Naive thymus-derived CD8-positive, alpha-beta T cell (primary cell): ENCODE results near the gene NKX6-1. TPM values are rescaled to one million over a fixed set of nuclear protein-coding genes. Genes with fewer than 3 reads are reported as not detected.
A peak's percentile ranks its signal among the peaks of the same experiment; 100 is the strongest.

ENCODE experiments used
- ATAC-seq, 2 donors: fragments of 150-1000 bp; cut with Tn5 transposase in 1 of 2; sonication (Bioruptor Pico), chemical (Tn5 transposase) in 1 of 2; 1 replicate in 1 of 2; 2 replicates in 1 of 2; pipeline ENCODE4 v1.10.0; 2021; ENCODE audit warnings: mild to moderate bottlenecking in 2 of 2, moderate library complexity in 2 of 2
- POLR2A ChIA-PET: fragments of 350-600 bp; sonication (Branson Sonifier 250); formaldehyde crosslinking; loops from one replicate; lab custom pipeline; 2021; ENCODE audit warnings: antibody characterized with exemption; lab: Charles Lee
- DNase-seq, 10 donors: peaks; one replicate each; pipeline versions ENCODE4 v3.0.0 to v3.0.0-alpha.2; 2020 to 2022
- H3K27ac Mint-ChIP-seq, 10 donors: one replicate each; pipeline ENCODE4 v1.8.0; 2020 to 2022; ENCODE audit warnings: mild to moderate bottlenecking in 10 of 10, mixed read lengths in 10 of 10, moderate library complexity in 4 of 10, inconsistent platforms in 1 of 10
- H3K27me3 Mint-ChIP-seq, 5 donors: one replicate each; pipeline ENCODE4 v1.8.0; 2021 to 2022; ENCODE audit warnings: mixed read lengths in 5 of 5
- H3K36me3 Mint-ChIP-seq, 3 donors: one replicate each; pipeline ENCODE4 v1.8.0; 2020 to 2022; ENCODE audit warnings: mixed read lengths in 3 of 3, mild to moderate bottlenecking in 2 of 3, inconsistent platforms in 1 of 3
- H3K4me1 Mint-ChIP-seq, 4 donors: one replicate each; pipeline ENCODE4 v1.8.0; 2021 to 2022; ENCODE audit warnings: mixed read lengths in 4 of 4
- H3K4me3 Mint-ChIP-seq, 10 donors: one replicate each; pipeline ENCODE4 v1.8.0; 2020 to 2022; ENCODE audit warnings: mild to moderate bottlenecking in 10 of 10, mixed read lengths in 10 of 10, moderate library complexity in 6 of 10, inconsistent platforms in 1 of 10
- H3K9me3 Mint-ChIP-seq, 9 donors: one replicate each; pipeline ENCODE4 v1.8.0; 2020 to 2022; ENCODE audit warnings: mixed read lengths in 9 of 9, mild to moderate bottlenecking in 3 of 9, inconsistent platforms in 1 of 9, moderate library complexity in 1 of 9
- polyA plus RNA-seq, 3 donors: library from polyadenylated mRNA; unstranded; fragments of 300-500 nt; fragmentation: Illumina TruSeq; gene quantifications; one replicate each; pipeline ENCODE4 v1.2.3, GENCODE V29; 2021
- total RNA-seq, 8 experiments: library from RNA in 2 of 8; stranded (reverse) in 2 of 8; gene quantifications; one replicate each; pipeline ENCODE4 v1.2.3 and lab custom pipeline; 2021 to 2026

NKX6-1 gene
- total and polyA plus RNA-seq, 5 experiments from 2014 or later, result not detected

GRCh38 chr4:84496706-84497503 lies 2.2 kb downstream of the NKX6-1 start:
- H3K27ac Mint-ChIP-seq, result peak overlapping the region in 3 of 10 donors; percentile 13 to 87 (median 52)
- no peak for ATAC-seq
- H3K9me3 Mint-ChIP-seq, result peaks cover 0 to 57% (median 14%) of the 10 kb centered on the region in 9 donors

GRCh38 chr4:84496331-84496705 lies 2.8 kb downstream of the NKX6-1 start:
- peak overlapping the region in 5 of 10 donors; percentile 32 to 84 (median 58) for H3K4me3 Mint-ChIP-seq

More at GRCh38 chr4:84496706-84497503, 2.2 kb downstream of the NKX6-1 start:
- H3K4me3 Mint-ChIP-seq, result peak overlapping the region; percentile 32 to 84 (median 60)
- DNase-seq, result peak in 2 of 10 donors; percentile 14 to 63
- peaks cover 59 to 92% (median 72%) of the 10 kb centered on the region in 5 donors for H3K27me3 Mint-ChIP-seq
- H3K36me3 Mint-ChIP-seq, result peaks cover 13 to 33% (median 22%) of the 10 kb centered on the region in 3 donors
- peaks cover 13 to 40% (median 31%) of the 10 kb centered on the region in 4 donors for H3K4me1 Mint-ChIP-seq
- POLR2A ChIA-PET, result no interaction called here

GRCh38 chr4:84495794-84496261 lies 3.3 kb downstream of the NKX6-1 start:
- DNase-seq, result no peak
- POLR2A ChIA-PET, result no interaction called here
- Mint-ChIP-seq H3K36me3 (peaks cover 13 to 40% (median 22%) of the 10 kb centered on the region in 3 donors), H3K9me3 (peaks cover 0 to 57% (median 14%) of the 10 kb centered on the region in 9 donors), H3K4me3 (peak overlapping the region in 1 of 10 donors; percentile 23), H3K27me3 (peaks cover 60 to 92% (median 71%) of the 10 kb centered on the region in 5 donors), H3K27ac (peak overlapping the region in 3 of 10 donors; percentile 20 to 87 (median 25)), H3K4me1 (peaks cover 13 to 40% (median 31%) of the 10 kb centered on the region in 4 donors)
- ATAC-seq, result no peak

More at GRCh38 chr4:84496331-84496705, 2.8 kb downstream of the NKX6-1 start:
- Mint-ChIP-seq H3K9me3 (peaks cover 0 to 57% (median 14%) of the 10 kb centered on the region in 9 donors), H3K4me1 (peaks cover 13 to 40% (median 31%) of the 10 kb centered on the region in 4 donors), H3K36me3 (peaks cover 13 to 36% (median 22%) of the 10 kb centered on the region in 3 donors), H3K27me3 (peaks cover 58 to 92% (median 71%) of the 10 kb centered on the region in 5 donors), H3K27ac (peak overlapping the region in 3 of 10 donors; percentile 24 to 87 (median 25))
- DNase-seq (no peak), ATAC-seq (no peak)
- POLR2A ChIA-PET, result no interaction called here

GRCh38 chr4:84495118-84495793 lies 3.8 kb downstream of the NKX6-1 start:
- ATAC-seq, result no peak
- H3K27me3 Mint-ChIP-seq, result peaks cover 59 to 92% (median 71%) of the 10 kb centered on the region in 5 donors
- H3K4me3 Mint-ChIP-seq, result no peak overlapping the region
- peak overlapping the region in 2 of 10 donors; percentile 20 to 87 for H3K27ac Mint-ChIP-seq
- peaks cover 0 to 57% (median 14%) of the 10 kb centered on the region in 9 donors for H3K9me3 Mint-ChIP-seq
- no peak for DNase-seq
- POLR2A ChIA-PET, result no interaction called here
- H3K36me3 Mint-ChIP-seq, result peaks cover 11 to 38% (median 19%) of the 10 kb centered on the region in 3 donors
- H3K4me1 Mint-ChIP-seq, result peaks cover 13 to 39% (median 30%) of the 10 kb centered on the region in 4 donors

GRCh38 chr4:84494531-84494930 lies 4.6 kb downstream of the NKX6-1 start:
- peaks cover 0 to 51% (median 14%) of the 10 kb centered on the region in 9 donors for H3K9me3 Mint-ChIP-seq
- H3K27ac Mint-ChIP-seq, result no peak overlapping the region
- peaks cover 9 to 33% (median 12%) of the 10 kb centered on the region in 3 donors for H3K36me3 Mint-ChIP-seq
- POLR2A ChIA-PET, result no interaction called here
- no peak for DNase-seq
- H3K27me3 Mint-ChIP-seq, result peaks cover 58 to 92% (median 69%) of the 10 kb centered on the region in 5 donors
- no peak overlapping the region for H3K4me3 Mint-ChIP-seq
- peaks cover 10 to 32% (median 24%) of the 10 kb centered on the region in 4 donors for H3K4me1 Mint-ChIP-seq
- ATAC-seq, result no peak

- Mint-ChIP-seq H3K4me1 (peaks cover 9 to 28% (median 21%) of the 10 kb centered on the region in 4 donors), H3K36me3 (peaks cover 9 to 33% (median 12%) of the 10 kb centered on the region in 3 donors), H3K9me3 (peaks cover 0 to 51% (median 14%) of the 10 kb centered on the region in 9 donors), H3K4me3 (peak overlapping the region in 3 of 10 donors; percentile 29 to 72 (median 54)), H3K27me3 (peaks cover 62 to 92% (median 72%) of the 10 kb centered on the region in 5 donors), H3K27ac (no peak overlapping the region)
- no peak for DNase-seq
- POLR2A ChIA-PET, result no interaction called here
- ATAC-seq, result no peak
Measured at GRCh38 chr4:84494076-84494475, 5.0 kb downstream of the NKX6-1 start.

GRCh38 chr4:84493092-84493850 lies 5.8 kb downstream of the NKX6-1 start:
- DNase-seq, result peak in 3 of 10 donors; percentile 25 to 63 (median 32)
- Mint-ChIP-seq H3K27me3 (peaks cover 61 to 92% (median 75%) of the 10 kb centered on the region in 5 donors), H3K9me3 (peaks cover 0 to 51% (median 14%) of the 10 kb centered on the region in 9 donors), H3K27ac (peak overlapping the region in 2 of 10 donors; percentile 14 to 91), H3K4me3 (peak overlapping the region; percentile 19 to 72 (median 50)), H3K36me3 (peaks cover 9 to 33% (median 10%) of the 10 kb centered on the region in 3 donors), H3K4me1 (peaks cover 5 to 20% (median 14%) of the 10 kb centered on the region in 4 donors)
- ATAC-seq, result peak; percentile 23 to 51
- POLR2A ChIA-PET, result no interaction called here

GRCh38 chr4:84492737-84493091 lies 6.4 kb downstream of the NKX6-1 start:
- ATAC-seq (no peak), DNase-seq (no peak)
- peaks cover 0 to 51% (median 17%) of the 10 kb centered on the region in 9 donors for H3K9me3 Mint-ChIP-seq
- POLR2A ChIA-PET, result no interaction called here
- no peak overlapping the region for H3K27ac Mint-ChIP-seq
- H3K4me1 Mint-ChIP-seq, result peaks cover 5 to 19% (median 13%) of the 10 kb centered on the region in 4 donors
- peaks cover 64 to 96% (median 77%) of the 10 kb centered on the region in 5 donors for H3K27me3 Mint-ChIP-seq
- peak overlapping the region in 2 of 10 donors; percentile 44 to 54 for H3K4me3 Mint-ChIP-seq
- H3K36me3 Mint-ChIP-seq, result peaks cover 9 to 33% (median 10%) of the 10 kb centered on the region in 3 donors

- DNase-seq (no peak), ATAC-seq (no peak)
- peaks cover 9 to 33% (median 10%) of the 10 kb centered on the region in 3 donors for H3K36me3 Mint-ChIP-seq
- peaks cover 5 to 18% (median 13%) of the 10 kb centered on the region in 4 donors for H3K4me1 Mint-ChIP-seq
- H3K27me3 Mint-ChIP-seq, result peaks cover 66 to 100% (median 79%) of the 10 kb centered on the region in 5 donors
- POLR2A ChIA-PET, result no interaction called here
- H3K9me3 Mint-ChIP-seq, result peaks cover 0 to 51% (median 17%) of the 10 kb centered on the region in 9 donors
- no peak overlapping the region for H3K27ac Mint-ChIP-seq
- no peak overlapping the region for H3K4me3 Mint-ChIP-seq
Measured at GRCh38 chr4:84492290-84492689, 6.8 kb downstream of the NKX6-1 start.

GRCh38 chr4:84491481-84491880 lies 7.6 kb downstream of the NKX6-1 start:
- DNase-seq (no peak), ATAC-seq (no peak)
- POLR2A ChIA-PET, result no interaction called here
- Mint-ChIP-seq H3K4me1 (peaks cover 2 to 10% (median 7%) of the 10 kb centered on the region in 4 donors), H3K4me3 (no peak overlapping the region), H3K36me3 (peaks cover 9 to 33% (median 10%) of the 10 kb centered on the region in 3 donors), H3K27me3 (peaks cover 66 to 100% (median 75%) of the 10 kb centered on the region in 5 donors), H3K9me3 (peaks cover 0 to 51% (median 17%) of the 10 kb centered on the region in 9 donors), H3K27ac (peak overlapping the region in 1 of 10 donors; percentile 88)

GRCh38 chr4:84490663-84491062 lies 8.4 kb downstream of the NKX6-1 start:
- POLR2A ChIA-PET, result no interaction called here
- H3K4me1 Mint-ChIP-seq, result peaks cover 2 to 8% (median 6%) of the 10 kb centered on the region in 4 donors
- ATAC-seq, result no peak

More at GRCh38 chr4:84490663-84491062, 8.4 kb downstream of the NKX6-1 start:
- no peak for DNase-seq
- H3K9me3 Mint-ChIP-seq, result peaks cover 0 to 49% (median 15%) of the 10 kb centered on the region in 9 donors
- H3K27me3 Mint-ChIP-seq, result peaks cover 68 to 100% (median 73%) of the 10 kb centered on the region in 5 donors
- no peak overlapping the region for H3K27ac Mint-ChIP-seq
- peaks cover 8 to 33% (median 9%) of the 10 kb centered on the region in 3 donors for H3K36me3 Mint-ChIP-seq
- H3K4me3 Mint-ChIP-seq, result no peak overlapping the region
